GM19455 (cell line): ENCODE results near the gene SERPINA5.
"Not testable (repeated sequence)": the region's sequence is repeated elsewhere in the genome, so short reads cannot be mapped to it uniquely, and the experiment has no call there.

ENCODE experiments used
- ATAC-seq: cut with Tn5 transposase; IDR thresholded peaks from one replicate; pipeline ENCODE4 v1.9.1; 2021; ENCODE audit not compliant: unreplicated experiment

The SERPINA5 gene

GRCh38 chr14:94598816-94599655 is 17.8 kb downstream of the SERPINA5 start:
- ATAC-seq, result no peak

- ATAC-seq, result no peak
Observed at GRCh38 chr14:94599656-94600004, 18.4 kb downstream of the SERPINA5 start.

GRCh38 chr14:94600148-94600545 is 18.9 kb downstream of the SERPINA5 start:
- no peak for ATAC-seq

GRCh38 chr14:94601884-94602391 is 20.7 kb downstream of the SERPINA5 start:
- ATAC-seq, result no peak

- no peak for ATAC-seq
Observed at GRCh38 chr14:94602722-94603121, 21.5 kb downstream of the SERPINA5 start.

- ATAC-seq, result no peak
Observed at GRCh38 chr14:94605361-94605760, 24.1 kb downstream of the SERPINA5 start.

GRCh38 chr14:94608966-94609365 is 27.7 kb downstream of the SERPINA5 start:
- ATAC-seq, result not testable (repeated sequence)

- ATAC-seq, result no peak
Observed at GRCh38 chr14:94611179-94611578, 30.0 kb downstream of the SERPINA5 start.

- ATAC-seq, result no peak
Observed at GRCh38 chr14:94612174-94612573, 30.9 kb downstream of the SERPINA5 start, which contains the start of gene SERPINA3. SERPINA3 (plus strand) TSS chr14:94612391; CDS start chr14:94614442, 2,051 bp downstream.

- no peak for ATAC-seq
Observed at GRCh38 chr14:94612580-94613554, 31.6 kb downstream of the SERPINA5 start.

- no peak for ATAC-seq
Observed at GRCh38 chr14:94613720-94614644, 32.8 kb downstream of the SERPINA5 start.

GRCh38 chr14:94614802-94615201 is 33.6 kb downstream of the SERPINA5 start:
- ATAC-seq, result no peak

GRCh38 chr14:94615254-94615653 is 34.0 kb downstream of the SERPINA5 start:
- no peak for ATAC-seq

GRCh38 chr14:94615823-94616570 is 34.8 kb downstream of the SERPINA5 start:
- ATAC-seq, result no peak

GRCh38 chr14:94617366-94617941 is 36.2 kb downstream of the SERPINA5 start:
- no peak for ATAC-seq

GRCh38 chr14:94617988-94618822 is 37.0 kb downstream of the SERPINA5 start:
- no peak for ATAC-seq

GRCh38 chr14:94619297-94619696 is 38.1 kb downstream of the SERPINA5 start:
- ATAC-seq, result no peak

- ATAC-seq, result no peak
Observed at GRCh38 chr14:94620597-94620996, 39.4 kb downstream of the SERPINA5 start.
